ENCODE results near the gene MROH8. TPM values are rescaled to one million over a fixed set of nuclear protein-coding genes. Genes with fewer than 3 reads are reported as not detected.

Gene MROH8
- total RNA-seq, 2 experiments from 2014 or later, result 2.1 to 3.1 TPM

DNA sequence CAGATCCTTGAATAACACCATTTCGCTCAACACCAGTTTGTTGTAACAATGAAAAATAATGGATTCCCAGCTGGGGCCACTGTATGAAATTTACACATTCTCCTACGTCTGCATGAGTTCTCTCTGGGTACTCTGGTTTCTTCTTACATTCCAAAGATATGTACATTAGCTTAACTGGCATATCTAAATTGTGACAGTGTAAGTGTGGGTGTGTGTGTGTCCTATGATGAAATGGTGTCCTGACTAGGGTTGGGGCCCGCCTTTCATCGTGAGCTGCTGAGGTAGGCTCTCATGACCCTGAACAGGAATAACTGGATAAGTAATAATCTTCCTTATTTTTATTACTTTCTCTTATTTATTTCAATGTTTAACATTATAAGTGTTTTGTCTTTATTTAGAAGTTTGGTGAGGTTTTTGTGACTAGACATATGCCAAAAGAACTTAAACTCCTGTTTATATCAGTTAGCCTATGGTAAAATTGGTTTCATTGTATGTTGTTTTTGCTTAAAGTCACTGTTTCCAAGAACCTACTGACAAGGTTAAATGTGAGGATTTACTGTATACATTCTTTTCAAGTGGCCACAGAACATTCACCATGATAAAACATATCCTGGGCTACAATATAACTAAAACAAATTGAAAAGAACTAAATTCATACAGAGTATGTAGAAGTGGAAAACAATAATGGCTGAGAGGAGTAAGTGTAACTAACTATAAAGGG, 126.0 kb downstream of the MROH8 start:
- Mint-ChIP-seq H3K36me3 (ENCODE audit: low read depth) (peaks cover 63% of the 10 kb centered on the region), H3K27ac (no peak overlapping the region), H3K9me3 (no peaks in the 10 kb centered on the region), H3K4me3 (no peak overlapping the region), H3K27me3 (no peaks in the 10 kb centered on the region), H3K4me1 (ENCODE audit: low read depth) (peaks cover under 1% of the 10 kb centered on the region)
- intact Hi-C loops (cut with micrococcal nuclease), result no loop called here
- TF ChIP-seq, protein P1, sequence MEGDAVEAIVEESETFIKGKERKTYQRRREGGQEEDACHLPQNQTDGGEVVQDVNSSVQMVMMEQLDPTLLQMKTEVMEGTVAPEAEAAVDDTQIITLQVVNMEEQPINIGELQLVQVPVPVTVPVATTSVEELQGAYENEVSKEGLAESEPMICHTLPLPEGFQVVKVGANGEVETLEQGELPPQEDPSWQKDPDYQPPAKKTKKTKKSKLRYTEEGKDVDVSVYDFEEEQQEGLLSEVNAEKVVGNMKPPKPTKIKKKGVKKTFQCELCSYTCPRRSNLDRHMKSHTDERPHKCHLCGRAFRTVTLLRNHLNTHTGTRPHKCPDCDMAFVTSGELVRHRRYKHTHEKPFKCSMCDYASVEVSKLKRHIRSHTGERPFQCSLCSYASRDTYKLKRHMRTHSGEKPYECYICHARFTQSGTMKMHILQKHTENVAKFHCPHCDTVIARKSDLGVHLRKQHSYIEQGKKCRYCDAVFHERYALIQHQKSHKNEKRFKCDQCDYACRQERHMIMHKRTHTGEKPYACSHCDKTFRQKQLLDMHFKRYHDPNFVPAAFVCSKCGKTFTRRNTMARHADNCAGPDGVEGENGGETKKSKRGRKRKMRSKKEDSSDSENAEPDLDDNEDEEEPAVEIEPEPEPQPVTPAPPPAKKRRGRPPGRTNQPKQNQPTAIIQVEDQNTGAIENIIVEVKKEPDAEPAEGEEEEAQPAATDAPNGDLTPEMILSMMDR (IDR thresholded peaks at IDR 0.05), result no peak
- ATAC-seq (no peak), DNase-seq (no peak)
- CTCF ChIA-PET, result no interaction called here
- POLR2A ChIA-PET, result no interaction called here

Other genes with a start within 250 kb of the MROH8 start
- 10 to 100 TPM; 30.6 to 35.9 TPM for gene SAMHD1, start 227.8 kb downstream of the MROH8 start, total RNA-seq
- 10 to 100 TPM; 33.9 to 39.6 TPM for gene RBL1, start 83.6 kb downstream of the MROH8 start, total RNA-seq
- gene RPN2, start 218 bp downstream of the MROH8 start, total RNA-seq, result 100 to 1,000 TPM; 103 to 107 TPM
- not detected for gene GHRH, start 82.3 kb upstream of the MROH8 start, total RNA-seq
- gene MANBAL, start 110.1 kb upstream of the MROH8 start, total RNA-seq, result 10 to 100 TPM; 11.1 to 12.1 TPM
- 1 to 10 TPM in 1 of 2 experiments, under 1 TPM in 1; 0.88 to 2.4 TPM for gene SRC, start 166.6 kb upstream of the MROH8 start, total RNA-seq